Parathyroid adenoma (tissue), 2 donors: ENCODE results near the gene GANC.

Experiments
- H2AFZ ChIP-seq: fragments of 300-600 bp; sonication (generic); one replicate; pipeline ENCODE4 v1.7.0; 2017; ENCODE audit warnings: antibody characterized with exemption, mild to moderate bottlenecking
- H3K27ac ChIP-seq: fragments of 300-600 bp; sonication (generic); one replicate; pipeline ENCODE4 v1.7.0; 2017
- H3K27me3 ChIP-seq: fragments of 300-600 bp; sonication (generic); one replicate; pipeline ENCODE4 v1.7.0; 2017; ENCODE audit warnings: low read length; ENCODE audit not compliant: control insufficient read depth, insufficient read depth
- H3K36me3 ChIP-seq: fragments of 300-600 bp; sonication (generic); one replicate; pipeline ENCODE4 v1.7.0; 2017; ENCODE audit warnings: low read length; ENCODE audit not compliant: control insufficient read depth, insufficient read depth
- H3K4me1 ChIP-seq: fragments of 300-600 bp; sonication (generic); one replicate; pipeline ENCODE4 v1.7.0; 2017; ENCODE audit warnings: control low read depth
- H3K4me2 ChIP-seq: fragments of 300-600 bp; sonication (generic); one replicate; pipeline ENCODE4 v1.7.0; 2017; ENCODE audit warnings: low read length
- H3K4me3 ChIP-seq: fragments of 300-600 bp; sonication (generic); one replicate; pipeline ENCODE4 v1.7.0; 2017; ENCODE audit warnings: low read depth, low read length
- H3K79me2 ChIP-seq: fragments of 300-600 bp; sonication (generic); one replicate; pipeline ENCODE4 v1.7.0; 2017; ENCODE audit warnings: control low read depth
- H3K9ac ChIP-seq: fragments of 300-600 bp; sonication (generic); one replicate; pipeline ENCODE4 v1.7.0; 2017; ENCODE audit warnings: mild to moderate bottlenecking
- H3K9me3 ChIP-seq: fragments of 300-600 bp; sonication (generic); one replicate; pipeline ENCODE4 v1.7.0; 2017; ENCODE audit warnings: low read length; ENCODE audit not compliant: control insufficient read depth
- TF ChIP-seq, protein P1 (sequence below): fragments of 300-600 bp; sonication (generic); IDR thresholded peaks from one replicate; pipeline ENCODE4 v1.7.0; 2017; ENCODE audit warnings: antibody characterized with exemption, mild to moderate bottlenecking
- donor health status: primary hyperparathyroidism.

Gene GANC

DNA sequence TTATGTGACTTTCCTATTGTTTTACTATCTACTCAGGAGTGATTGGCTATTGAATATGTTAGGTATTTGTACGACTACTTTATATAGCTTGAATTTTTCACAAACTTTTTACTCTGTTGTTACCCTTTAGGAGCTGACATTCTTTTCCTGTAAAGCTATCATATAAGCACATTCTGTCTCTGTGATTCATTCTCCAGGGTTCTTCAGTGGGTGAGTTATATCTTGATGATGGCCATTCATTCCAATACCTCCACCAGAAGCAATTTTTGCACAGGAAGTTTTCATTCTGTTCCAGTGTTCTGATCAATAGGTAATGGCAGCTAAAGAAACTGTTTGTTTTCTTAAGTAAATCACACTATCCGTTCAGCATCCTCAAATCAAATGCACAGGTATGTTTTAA is 76.2 kb downstream of the GANC start:
- Histone ChIP-seq H3K79me2 (no peaks in the 10 kb centered on the region), H3K36me3 (no peaks in the 10 kb centered on the region), H3K4me2 (no peak overlapping the region), H2AFZ (no peak overlapping the region), H3K9me3 (no peaks in the 10 kb centered on the region), H3K27me3 (no peaks in the 10 kb centered on the region), H3K9ac (no peak overlapping the region), H3K4me1 (no peaks in the 10 kb centered on the region), H3K27ac (no peak overlapping the region), H3K4me3 (no peak overlapping the region)
- TF ChIP-seq, protein P1, sequence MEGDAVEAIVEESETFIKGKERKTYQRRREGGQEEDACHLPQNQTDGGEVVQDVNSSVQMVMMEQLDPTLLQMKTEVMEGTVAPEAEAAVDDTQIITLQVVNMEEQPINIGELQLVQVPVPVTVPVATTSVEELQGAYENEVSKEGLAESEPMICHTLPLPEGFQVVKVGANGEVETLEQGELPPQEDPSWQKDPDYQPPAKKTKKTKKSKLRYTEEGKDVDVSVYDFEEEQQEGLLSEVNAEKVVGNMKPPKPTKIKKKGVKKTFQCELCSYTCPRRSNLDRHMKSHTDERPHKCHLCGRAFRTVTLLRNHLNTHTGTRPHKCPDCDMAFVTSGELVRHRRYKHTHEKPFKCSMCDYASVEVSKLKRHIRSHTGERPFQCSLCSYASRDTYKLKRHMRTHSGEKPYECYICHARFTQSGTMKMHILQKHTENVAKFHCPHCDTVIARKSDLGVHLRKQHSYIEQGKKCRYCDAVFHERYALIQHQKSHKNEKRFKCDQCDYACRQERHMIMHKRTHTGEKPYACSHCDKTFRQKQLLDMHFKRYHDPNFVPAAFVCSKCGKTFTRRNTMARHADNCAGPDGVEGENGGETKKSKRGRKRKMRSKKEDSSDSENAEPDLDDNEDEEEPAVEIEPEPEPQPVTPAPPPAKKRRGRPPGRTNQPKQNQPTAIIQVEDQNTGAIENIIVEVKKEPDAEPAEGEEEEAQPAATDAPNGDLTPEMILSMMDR, result no peak

DNA sequence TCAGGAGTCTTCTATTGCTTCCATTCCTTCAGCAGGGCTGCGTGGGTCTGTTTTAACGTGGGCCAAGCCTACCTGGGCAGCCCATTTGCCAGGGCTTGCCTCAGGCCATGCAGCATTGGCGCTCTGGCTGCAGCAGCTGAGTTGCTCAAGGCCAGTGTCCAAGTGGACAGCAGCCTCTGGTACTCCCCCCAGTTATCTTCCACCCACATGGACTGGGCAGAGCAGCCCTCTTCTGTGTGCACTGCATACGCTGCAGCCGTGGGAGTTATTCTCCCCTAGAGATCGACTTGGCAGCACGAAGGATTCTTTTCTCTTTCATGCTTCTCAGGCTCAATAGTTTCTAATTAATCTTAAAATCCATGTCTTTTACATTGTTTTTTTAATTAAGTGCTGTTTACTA is 79.4 kb downstream of the GANC start:
- TF ChIP-seq, protein P1, result no peak
- H3K4me1 ChIP-seq, result no peaks in the 10 kb centered on the region
- H3K27ac ChIP-seq, result no peak overlapping the region
- no peak overlapping the region for H3K4me2 ChIP-seq
- no peak overlapping the region for H2AFZ ChIP-seq
- no peaks in the 10 kb centered on the region for H3K9me3 ChIP-seq
- no peaks in the 10 kb centered on the region for H3K79me2 ChIP-seq
- H3K27me3 ChIP-seq, result no peaks in the 10 kb centered on the region
- no peaks in the 10 kb centered on the region for H3K36me3 ChIP-seq
- H3K9ac ChIP-seq, result no peak overlapping the region
- H3K4me3 ChIP-seq, result no peak overlapping the region

DNA sequence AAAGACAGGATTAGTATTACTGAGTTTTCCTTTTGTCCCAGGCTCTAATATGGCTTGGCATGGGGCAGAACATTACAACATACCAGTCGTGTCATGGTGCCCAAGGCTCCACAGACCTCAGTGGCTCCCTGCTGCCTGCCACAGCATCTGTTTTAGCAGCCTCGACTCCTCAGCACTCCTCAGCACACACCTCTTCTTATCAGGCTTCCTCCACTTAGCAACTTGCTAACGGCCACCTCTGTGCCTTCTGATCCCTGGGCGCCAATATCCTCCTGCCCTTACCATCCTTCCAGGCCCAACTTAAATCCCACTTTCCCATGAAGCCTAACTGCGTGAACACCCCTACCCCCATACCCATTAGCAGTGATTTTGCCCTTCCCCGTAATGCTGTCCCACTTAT is 80.1 kb downstream of the GANC start:
- Histone ChIP-seq H3K27me3 (no peaks in the 10 kb centered on the region), H3K9ac (no peak overlapping the region), H3K27ac (no peak overlapping the region), H3K4me3 (no peak overlapping the region), H3K9me3 (no peaks in the 10 kb centered on the region), H3K36me3 (no peaks in the 10 kb centered on the region), H3K4me1 (no peaks in the 10 kb centered on the region), H3K4me2 (no peak overlapping the region), H3K79me2 (no peaks in the 10 kb centered on the region), H2AFZ (no peak overlapping the region)
- TF ChIP-seq, protein P1, result no peak

DNA sequence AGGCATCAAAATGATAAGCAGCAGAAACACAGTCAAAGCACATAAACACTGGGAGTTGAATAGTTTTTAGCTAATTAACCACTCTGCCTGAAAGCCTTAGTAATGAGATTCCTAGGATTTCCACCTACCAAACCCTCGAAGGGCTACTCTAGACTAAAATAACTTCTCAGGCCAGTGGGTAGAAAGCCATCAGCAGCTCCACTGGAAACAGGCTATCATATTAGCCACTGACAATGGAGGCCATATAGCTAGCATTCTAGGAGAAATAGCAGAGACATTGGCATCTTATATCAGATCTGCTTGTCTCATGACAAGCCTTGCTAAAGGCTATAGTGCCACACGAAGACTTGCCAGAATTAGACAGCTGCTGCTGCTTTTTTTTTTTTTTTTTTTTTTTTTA is 81.8 kb downstream of the GANC start:
- no peaks in the 10 kb centered on the region for H3K27me3 ChIP-seq
- no peaks in the 10 kb centered on the region for H3K4me1 ChIP-seq
- no peak overlapping the region for H3K9ac ChIP-seq
- no peak overlapping the region for H3K4me3 ChIP-seq
- TF ChIP-seq, protein P1, result no peak
- no peaks in the 10 kb centered on the region for H3K36me3 ChIP-seq
- no peak overlapping the region for H3K27ac ChIP-seq
- H3K79me2 ChIP-seq, result no peaks in the 10 kb centered on the region
- no peak overlapping the region for H2AFZ ChIP-seq
- no peaks in the 10 kb centered on the region for H3K9me3 ChIP-seq
- H3K4me2 ChIP-seq, result no peak overlapping the region

DNA sequence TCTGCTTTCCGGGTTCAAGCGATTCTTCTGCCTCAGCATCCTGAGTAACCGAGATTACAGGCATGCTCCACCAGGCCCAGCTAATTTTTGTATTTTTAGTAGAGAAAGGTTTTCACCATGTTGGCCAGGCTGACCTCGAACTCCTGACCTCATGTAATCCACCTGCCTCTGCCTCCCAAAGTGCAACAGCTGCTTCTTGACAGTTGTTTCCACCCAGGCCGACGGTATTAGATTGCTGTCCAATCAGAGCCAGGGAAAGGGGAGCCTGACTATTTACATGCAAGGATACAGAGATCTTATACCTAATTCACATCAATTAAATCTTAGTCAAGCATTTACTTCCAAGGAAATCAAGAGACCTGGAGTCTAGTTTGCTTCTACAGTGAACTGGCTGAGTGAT is 82.3 kb downstream of the GANC start:
- H3K27ac ChIP-seq, result no peak overlapping the region
- TF ChIP-seq, protein P1, result no peak
- no peak overlapping the region for H3K4me2 ChIP-seq
- H2AFZ ChIP-seq, result no peak overlapping the region
- no peaks in the 10 kb centered on the region for H3K27me3 ChIP-seq
- H3K36me3 ChIP-seq, result no peaks in the 10 kb centered on the region
- H3K9me3 ChIP-seq, result no peaks in the 10 kb centered on the region
- no peaks in the 10 kb centered on the region for H3K4me1 ChIP-seq
- H3K79me2 ChIP-seq, result no peaks in the 10 kb centered on the region
- no peak overlapping the region for H3K4me3 ChIP-seq
- H3K9ac ChIP-seq, result no peak overlapping the region
